Right renal pelvis (tissue), 4 donors: ENCODE results near the gene BMI1. TPM values are rescaled to one million over a fixed set of nuclear protein-coding genes. Genes with fewer than 3 reads are reported as not detected.
"Not testable (repeated sequence)": the region's sequence is repeated elsewhere in the genome, so short reads cannot be mapped to it uniquely, and the experiment has no call there.

Source experiments
- DNase-seq, 4 donors: peaks; one replicate each; pipeline ENCODE4 v3.0.0-alpha.2; 2013; ENCODE audit warnings: low read depth in 4 of 4, low spot score in 3 of 4, missing footprints in 1 of 4
- polyA plus RNA-seq, 4 donors: library from polyadenylated mRNA; unstranded; fragments of 120-200 nt; gene quantifications; one replicate each; pipeline ENCODE4 v1.2.1, GENCODE V29; 2013; ENCODE audit not compliant: insufficient read length in 4 of 4

BMI1 gene
- polyA plus RNA-seq, 4 donors, result 93.1 to 129 (median 124) TPM

DNA sequence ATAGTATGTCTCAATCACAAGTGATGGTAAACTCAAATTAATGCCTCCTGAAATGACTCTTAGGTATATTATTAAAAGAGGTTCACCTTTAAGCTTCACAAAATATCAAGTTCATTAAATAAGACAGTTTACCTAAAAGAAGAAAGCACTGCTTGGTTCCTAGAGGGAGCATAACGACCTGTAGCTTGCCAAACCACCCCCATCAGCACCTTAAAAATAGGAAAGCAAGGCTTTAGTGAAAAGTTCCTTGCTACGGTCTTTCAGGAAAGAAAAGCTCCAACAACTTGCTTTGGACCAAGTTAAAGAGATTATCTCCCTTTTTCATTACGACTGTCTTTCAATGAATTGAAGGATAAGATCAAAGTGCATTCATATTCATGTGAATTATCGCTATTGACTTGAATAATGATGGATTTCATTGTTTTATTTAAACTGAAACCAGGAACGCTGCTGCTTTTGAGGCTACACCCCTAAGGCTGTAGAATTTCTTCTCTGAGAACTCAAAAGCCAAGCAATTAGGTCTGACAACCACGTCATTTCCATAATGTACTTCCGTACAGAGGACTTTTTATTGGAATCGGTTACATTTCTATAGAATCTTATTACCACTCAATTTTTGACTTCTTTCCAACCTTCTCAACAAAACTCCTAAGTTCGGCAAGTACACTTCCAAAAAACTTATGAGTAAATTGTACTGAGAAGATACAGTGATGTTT lies 17.4 kb downstream of the BMI1 start:
- DNase-seq, result no peak

DNA sequence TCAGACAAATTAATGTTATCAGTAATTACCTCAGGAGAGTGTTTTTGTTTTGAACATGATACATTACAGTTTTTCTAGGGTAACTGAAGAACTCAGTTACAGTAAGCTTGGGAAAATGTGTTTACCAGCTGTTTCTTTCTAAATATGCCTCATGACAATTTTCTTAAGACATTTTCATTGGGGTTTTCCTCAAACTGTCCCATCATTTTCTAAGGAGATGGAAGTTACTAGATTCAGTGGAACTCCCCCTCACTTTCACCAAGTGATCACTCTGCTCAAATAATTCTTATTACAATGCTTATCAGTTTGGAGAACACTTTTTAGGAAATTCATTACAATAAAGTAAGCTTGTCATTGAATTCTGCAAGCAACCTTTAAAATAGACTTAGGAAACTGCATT lies 18.0 kb downstream of the BMI1 start:
- no peak for DNase-seq

GRCh38 chr10:22339761-22340328 lies 18.9 kb downstream of the BMI1 start:
- no peak for DNase-seq

DNA sequence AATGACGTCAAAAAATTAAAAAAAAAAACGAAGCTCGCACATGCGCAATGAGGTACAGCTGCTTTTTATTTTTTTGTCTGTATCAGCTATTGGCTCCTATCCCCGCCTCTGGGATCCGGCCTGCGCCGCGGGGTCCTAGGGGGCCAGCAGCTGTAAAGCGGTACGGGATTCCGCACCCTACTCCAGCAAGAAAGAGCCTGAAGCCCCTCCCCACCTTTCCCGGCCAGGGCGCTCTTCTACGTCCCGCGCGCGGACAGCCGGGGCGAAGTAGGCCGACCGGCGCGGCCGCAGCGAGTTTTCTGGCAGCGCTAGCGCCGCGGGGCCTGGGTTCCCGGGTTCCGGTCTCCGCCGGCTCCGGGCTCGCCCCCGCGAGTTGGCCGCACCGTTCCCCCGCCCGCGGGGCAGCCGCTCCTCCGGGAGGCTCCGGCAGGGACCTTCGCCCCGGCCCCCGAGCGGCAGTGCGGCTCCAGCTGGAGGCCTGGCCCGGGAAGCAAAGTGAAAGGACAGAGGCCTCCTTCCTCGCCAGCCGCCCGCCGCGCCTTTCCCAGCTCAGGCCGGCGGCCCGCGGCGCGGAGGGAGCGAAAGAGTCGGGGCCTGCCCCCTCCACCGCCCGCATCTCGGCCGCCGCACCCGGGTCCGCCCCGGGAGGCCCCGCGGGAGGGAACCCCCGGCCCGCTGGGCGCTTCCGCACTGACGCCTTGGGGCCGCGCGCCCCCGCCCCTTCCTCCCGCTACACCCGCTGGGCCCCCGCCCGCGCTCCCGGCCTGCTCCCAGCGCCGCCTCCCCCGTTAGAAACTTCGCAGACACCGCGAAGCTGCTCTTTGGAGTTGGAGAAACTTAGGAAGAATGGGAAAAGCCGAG lies 19.7 kb downstream of the BMI1 start:
- no peak for DNase-seq

DNA sequence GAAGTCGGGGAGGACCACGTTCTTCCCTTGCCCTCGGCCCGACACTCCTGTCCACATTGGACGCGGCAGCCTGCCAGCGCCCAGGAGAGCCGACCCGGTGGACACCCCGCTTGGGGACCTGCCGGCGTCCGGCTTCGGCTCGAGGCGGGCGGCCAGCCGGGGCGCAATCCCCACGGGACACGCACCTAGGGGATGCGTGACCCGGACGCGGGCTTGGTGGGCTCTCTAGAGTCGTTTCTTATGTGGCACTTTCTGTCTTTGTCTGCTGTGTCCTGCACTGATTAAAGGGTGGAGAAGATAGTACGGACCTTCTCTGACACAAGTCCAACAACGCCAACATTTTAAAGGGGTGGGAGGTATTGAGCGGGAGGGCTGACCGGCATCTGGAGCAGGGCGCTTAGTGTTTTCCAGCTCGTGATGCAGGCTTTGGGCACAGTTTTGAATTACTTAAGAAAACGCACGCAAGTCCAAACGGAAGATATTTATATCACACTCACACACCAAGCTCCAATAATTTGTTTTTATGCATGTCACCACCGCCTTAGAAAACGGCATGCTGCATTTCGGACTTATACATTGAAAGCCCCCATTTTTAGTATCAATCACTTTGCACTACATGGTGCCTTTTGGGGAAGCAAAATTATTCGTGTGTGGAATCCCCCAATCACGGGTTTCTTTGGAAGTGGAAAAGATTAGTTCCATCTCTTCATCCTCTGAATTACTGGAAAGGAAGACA lies 20.5 kb downstream of the BMI1 start:
- DNase-seq, result no peak

DNA sequence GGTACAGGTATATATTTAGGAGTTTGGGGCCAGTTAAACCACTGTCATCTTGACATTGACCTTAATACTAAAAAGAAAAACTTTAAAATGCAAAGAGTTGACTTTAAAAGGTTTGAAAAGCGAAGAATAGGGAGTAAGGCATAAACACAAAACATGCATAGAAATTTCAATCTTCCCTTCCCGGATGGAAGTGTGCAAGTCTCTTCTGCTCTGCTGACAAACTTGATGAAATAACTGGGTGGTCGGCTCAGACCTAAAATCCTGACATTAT lies 21.0 kb downstream of the BMI1 start:
- DNase-seq, result no peak

DNA sequence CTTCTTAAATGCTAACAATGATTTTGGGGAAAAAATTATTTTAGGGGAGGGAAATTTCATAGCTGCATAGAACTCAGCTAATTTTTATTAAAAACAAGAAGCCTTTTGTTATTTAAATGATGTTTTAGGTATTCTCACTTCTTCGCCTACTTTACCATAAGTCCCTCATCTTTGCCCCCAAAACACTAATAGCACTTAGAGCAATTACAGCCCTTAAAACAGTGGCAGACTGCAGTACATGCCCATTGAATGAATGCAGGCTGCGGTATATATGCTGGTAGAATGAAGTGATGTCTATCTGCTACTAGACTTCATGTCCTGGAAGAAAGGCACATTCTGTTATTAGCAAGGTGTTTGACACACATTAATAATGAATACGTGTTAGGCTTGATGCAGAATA lies 21.5 kb downstream of the BMI1 start:
- no peak for DNase-seq

- no peak for DNase-seq
These were observed 22.8 kb downstream of the BMI1 start for GRCh38 chr10:22343731-22344130.

DNA sequence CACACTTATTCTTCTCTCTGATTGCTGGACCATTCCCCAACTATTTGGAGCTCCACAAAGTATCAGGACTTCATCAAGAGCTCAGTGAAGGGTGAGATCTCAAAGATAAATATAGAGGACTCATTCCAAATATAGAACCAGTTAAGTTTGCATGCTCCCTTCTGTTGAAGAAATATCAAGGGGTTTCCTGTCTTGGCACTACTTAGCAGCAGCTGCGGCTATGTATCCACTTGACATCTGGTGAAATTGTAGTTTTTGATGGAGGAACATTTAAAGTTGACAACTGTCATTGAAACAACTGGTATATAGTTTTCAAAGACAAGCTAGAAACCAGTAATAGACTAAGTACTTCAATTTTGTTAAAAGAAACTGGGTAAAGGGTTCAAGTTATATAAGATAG lies 23.4 kb downstream of the BMI1 start:
- DNase-seq, result no peak

DNA sequence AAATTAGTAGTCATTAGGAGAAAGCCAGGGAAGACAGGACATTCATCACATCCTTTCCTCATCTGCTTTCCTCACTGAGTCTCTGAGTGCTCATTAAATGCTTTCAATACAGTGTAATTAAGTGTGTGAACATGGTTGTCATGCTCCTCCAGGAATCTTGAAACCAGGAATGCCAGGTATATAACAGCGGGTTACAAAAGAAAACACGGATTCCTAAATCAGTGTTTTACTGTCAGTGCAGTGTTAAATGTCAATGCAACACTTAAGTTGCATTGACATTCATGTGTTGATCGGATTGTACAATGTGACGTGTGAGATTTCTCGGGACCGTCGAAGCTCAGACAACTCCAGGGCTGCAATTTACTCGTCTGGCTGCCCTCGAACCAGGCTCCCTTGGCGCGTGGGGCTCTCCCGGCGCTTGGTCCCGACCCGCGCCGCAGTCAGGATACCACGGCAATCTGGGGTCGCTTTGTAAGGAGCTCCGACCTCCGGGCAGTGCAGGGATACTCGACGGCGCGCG lies 23.9 kb downstream of the BMI1 start:
- DNase-seq, result no peak

- no peak for DNase-seq
These were observed 24.6 kb downstream of the BMI1 start, which contains the start of gene SPAG6 for GRCh38 chr10:22345301-22346095. Gene SPAG6, plus strand, starts transcription at chr10:22345496. Its CDS starts 116 bp downstream, at chr10:22345612.

GRCh38 chr10:22346096-22346661 lies 25.3 kb downstream of the BMI1 start:
- DNase-seq, result no peak

GRCh38 chr10:22349755-22350154 lies 28.9 kb downstream of the BMI1 start:
- no peak for DNase-seq

DNA sequence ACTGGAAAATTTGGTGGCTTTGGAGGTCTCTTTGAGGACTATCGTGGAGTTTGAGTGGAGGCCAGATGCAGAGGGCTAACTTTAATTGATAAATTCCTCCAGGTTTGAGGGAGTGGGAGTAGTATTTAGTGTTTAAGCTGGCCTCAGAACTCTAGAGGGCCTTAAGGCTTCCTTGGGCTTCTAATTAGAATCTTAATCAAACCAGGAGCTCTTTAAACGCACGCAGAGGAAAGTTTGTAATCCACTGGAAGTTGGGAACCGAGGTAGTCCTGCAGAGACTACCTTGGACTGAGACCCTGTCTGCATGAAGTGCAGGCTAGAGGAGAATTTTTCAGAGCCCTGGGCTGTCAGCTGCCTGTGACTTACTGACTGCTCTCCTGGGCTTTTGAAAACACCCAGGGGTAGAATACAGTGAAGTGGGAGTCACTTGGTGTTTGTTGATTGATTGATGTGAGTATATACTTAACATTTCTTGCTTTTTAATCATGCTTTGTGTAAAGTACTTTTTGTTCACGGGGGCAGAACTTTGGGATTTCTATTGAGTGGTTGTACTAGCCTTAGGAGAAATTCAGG lies 30.3 kb downstream of the BMI1 start:
- DNase-seq, result no peak

DNA sequence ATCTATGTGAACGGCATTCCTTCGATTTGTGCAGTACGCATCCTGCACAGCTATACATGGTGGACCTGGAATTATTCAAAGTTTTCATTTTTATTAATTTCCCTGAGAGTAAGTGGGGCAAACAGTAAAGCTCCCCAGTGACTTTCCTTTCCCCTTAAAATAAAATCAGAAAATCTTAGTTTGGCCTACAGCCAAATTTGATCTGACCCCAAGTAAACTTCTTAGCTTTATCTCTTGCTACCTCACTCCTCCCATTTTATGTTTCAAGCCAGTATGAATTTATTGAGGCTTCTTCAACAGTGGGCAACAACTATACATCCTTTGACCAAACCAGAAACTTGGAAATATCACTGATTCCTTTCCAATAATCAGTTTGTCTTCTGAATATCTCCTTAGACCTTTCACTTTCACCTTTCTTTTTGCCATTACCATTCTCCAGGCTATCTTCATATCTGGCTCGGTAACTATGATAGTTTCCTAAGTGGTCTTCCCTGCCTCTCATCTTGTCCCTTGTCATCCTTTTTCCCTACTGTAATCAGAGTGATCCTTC lies 35.5 kb downstream of the BMI1 start:
- no peak for DNase-seq

DNA sequence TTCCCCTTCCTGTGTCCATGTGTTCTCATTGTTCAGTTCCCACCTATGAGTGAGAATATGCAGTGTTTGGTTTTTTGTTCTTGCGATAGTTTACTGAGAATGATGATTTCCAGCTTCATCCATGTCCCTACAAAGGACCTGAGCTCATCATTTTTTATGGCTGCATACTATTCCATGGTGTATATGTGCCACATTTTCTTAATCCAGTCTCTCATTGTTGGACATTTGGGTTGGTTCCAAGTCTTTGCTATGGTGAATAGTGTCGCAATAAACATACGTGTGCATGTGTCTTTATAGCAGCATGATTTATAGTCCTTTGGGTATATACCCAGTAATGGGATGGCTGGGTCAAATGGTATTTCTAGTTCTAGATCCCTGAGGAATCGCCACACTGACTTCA lies 36.9 kb downstream of the BMI1 start:
- DNase-seq, result not testable (repeated sequence)

DNA sequence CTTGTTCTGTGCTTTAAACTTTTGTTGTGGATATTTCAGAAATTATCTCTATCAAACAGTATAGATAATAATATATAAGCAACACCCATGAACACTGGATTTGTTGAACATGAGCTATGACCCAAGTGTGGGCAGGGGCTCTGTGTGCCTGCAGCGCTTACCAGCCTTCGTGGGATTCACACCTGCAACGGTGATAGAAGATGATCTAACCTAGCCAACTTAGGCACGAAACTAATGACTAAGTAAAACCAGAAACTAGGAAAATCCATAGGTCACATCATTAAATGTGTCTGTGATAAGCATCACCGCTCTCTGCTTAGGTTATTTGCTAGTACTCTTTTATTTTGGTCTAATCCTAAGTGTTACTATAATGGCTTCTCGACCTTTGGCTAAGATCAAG lies 42.4 kb downstream of the BMI1 start:
- DNase-seq, result no peak

- no peak for DNase-seq
These were observed 43.7 kb downstream of the BMI1 start for GRCh38 chr10:22364407-22365140.
